H1 (cell line): ENCODE data around the gene PGLYRP4. TPM values are rescaled to one million over a fixed set of nuclear protein-coding genes. Genes with fewer than 3 reads are reported as not detected.

Experiments used
- SUZ12 ChIP-seq: fragments of 200-600 bp; sonication (generic); IDR thresholded peaks from 2 replicates; pipeline ENCODE4 v1.6.1; 2012; ENCODE audit warnings: mild to moderate bottlenecking, inconsistent platforms, low read length, moderate library complexity, mixed read lengths
- polyA plus RNA-seq, 7 experiments: library from polyadenylated mRNA; depleted of rRNA in 3 of 7; stranded (reverse) in 5 of 7; unstranded in 2 of 7; fragments of >200 nt in 5 of 7; fragments of 200-250 nt in 2 of 7; gene quantifications; 1 replicate in 5 of 7; 2 replicates in 1 of 7; 4 replicates in 1 of 7; pipeline versions ENCODE4 v1.2.1 to v1.2.3, GENCODE V29; 2011 to 2013; ENCODE audit warnings: missing spikeins in 2 of 7, mixed read lengths in 2 of 7
- total RNA-seq: library from RNA; stranded (reverse); fragmentation: NEBNext Ultra II Directional; extraction: Animal tissue kit (Norgen Biotek cat#: 25700); gene quantifications from 2 replicates; pipeline ENCODE4 v1.2.1, GENCODE V29; 2021

PGLYRP4 gene
- total and polyA plus RNA-seq, 2 of the 8 experiments (the other 6 are each of a cell fraction or from before 2014, with no cell fraction given), result not detected

DNA sequence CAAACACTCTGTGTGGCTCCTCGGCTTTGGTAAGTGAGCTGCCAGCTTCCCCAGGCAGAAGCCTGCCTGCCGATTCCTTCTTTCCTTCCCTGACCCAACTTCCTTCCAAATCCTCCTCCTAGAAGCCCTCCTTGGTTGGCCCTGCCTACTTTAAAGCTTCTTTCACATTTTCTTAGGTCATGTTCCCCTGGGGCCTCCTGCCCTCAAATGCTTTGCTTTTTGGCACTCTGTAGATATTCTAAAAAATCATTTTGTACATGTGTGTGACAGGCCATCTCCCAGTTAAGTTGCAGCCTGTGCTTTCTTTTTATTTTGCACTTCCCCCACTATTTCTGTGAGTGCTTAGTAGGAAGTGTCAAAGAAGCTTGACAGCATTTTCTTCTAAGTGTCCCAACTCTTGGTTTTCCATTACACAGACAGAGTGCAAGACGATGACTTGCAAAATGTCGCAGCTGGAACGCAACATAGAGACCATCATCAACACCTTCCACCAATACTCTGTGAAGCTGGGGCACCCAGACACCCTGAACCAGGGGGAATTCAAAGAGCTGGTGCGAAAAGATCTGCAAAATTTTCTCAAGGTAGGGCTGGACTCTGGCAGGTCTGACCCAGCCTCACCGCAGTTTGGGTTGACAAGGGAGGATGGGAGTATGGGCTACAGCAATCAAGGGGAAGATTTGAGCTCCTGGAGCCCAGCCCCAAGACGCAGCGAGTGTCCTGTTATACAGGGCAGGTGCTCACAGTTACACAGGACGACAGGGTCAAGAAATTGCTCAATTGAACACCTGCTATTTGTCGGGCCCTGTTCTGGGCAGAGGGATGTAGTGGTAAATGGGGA, 9.4 kb upstream of the PGLYRP4 start, which contains the start of gene S100A9 (continued):
- no peak for TF ChIP-seq SUZ12
